Measurements from ENCODE around the gene DYNLRB1. TPM values are rescaled to one million over a fixed set of nuclear protein-coding genes. Genes with fewer than 3 reads are reported as not detected.

The DYNLRB1 gene
- total and polyA plus RNA-seq, 2 donors (not counting 3 experiments of a cell fraction or from before 2014, with no cell fraction given): 142 to 245 TPM

DNA sequence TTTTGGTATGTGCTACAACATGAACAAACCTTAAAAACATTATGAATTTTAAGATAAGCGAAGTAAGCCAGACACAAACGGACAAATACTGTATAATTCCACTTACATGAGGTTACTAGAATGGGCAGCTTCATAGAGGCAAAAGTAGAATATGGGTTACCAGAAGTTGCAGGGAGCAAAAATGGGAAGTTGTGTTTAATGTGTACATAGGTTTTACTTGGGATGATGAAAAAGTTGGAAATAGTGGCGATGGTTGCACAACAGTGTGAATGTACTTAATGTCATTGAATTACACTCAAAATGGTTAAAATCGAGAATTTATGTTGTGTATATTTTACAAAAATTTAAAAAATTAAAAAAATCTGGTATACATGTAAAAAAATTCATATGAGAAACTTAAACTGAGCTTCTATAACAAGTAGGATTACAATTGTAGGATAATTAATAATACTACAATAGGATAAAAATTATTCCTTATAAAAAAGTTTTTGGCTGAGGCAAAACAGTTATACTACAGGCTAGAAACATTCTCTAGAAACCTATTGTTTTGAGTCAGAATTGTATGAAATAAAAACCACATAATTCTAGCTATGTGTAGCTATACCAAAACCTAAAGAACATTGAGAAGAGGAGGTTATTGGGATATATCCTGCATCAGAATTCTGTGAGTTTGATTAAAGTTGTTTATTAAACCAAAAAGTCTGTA lies 24.8 kb upstream of the DYNLRB1 start:
- DNase-seq (ENCODE audit: low read depth, low spot score) (no peak), FAIRE-seq (no peak)
- Histone ChIP-seq H3K36me3 (ENCODE audit: control insufficient read depth in 2 of 2, extremely low read depth in 1 of 2, insufficient read depth in 2 of 2, low read length in 2 of 2) (peaks cover 14 to 19% of the 10 kb centered on the region in 2 experiments), H3K9me3 (replicated peaks; ENCODE audit: control insufficient read depth, insufficient read depth, low read length) (no peaks in the 10 kb centered on the region), H3K4me2 (ENCODE audit: insufficient read depth, low read length) (no peak overlapping the region), H3K9me1 (replicated peaks; ENCODE audit: control insufficient read depth, extremely low read depth, insufficient read depth, low read length) (no peaks in the 10 kb centered on the region), H3K4me3 (replicated peaks in 1 of 3; ENCODE audit: insufficient read depth in 1 of 3, low read depth in 1 of 3, low read length in 3 of 3) (no peak overlapping the region), H4K20me1 (replicated peaks; ENCODE audit: control insufficient read depth, extremely low read depth, insufficient read depth, low read length) (no peaks in the 10 kb centered on the region), H3K27ac (ENCODE audit: insufficient read depth, low read depth, low read length) (no peak overlapping the region), H3K4me1 (ENCODE audit: control insufficient read depth, extremely low read depth, insufficient read depth, low read length) (no peaks in the 10 kb centered on the region), H3K27me3 (ENCODE audit: control insufficient read depth in 2 of 2, insufficient read depth in 2 of 2, low read length in 2 of 2) (no peaks in the 10 kb centered on the region), H2AFZ (ENCODE audit: low read depth, low read length) (no peak overlapping the region), H3K79me2 (ENCODE audit: control insufficient read depth, insufficient read depth, low read length) (peaks cover 4% of the 10 kb centered on the region), H3K9ac (replicated peaks; ENCODE audit: extremely low read depth, insufficient read depth, low read length) (no peak overlapping the region)
- dilution Hi-C loops (cut with MboI; ENCODE audit: extremely low pct_ligation_motif_present, low sequenced_read_pairs): no loop called here
- intact Hi-C loops (cut with micrococcal nuclease): no loop called here
- TF ChIP-seq, protein P1, sequence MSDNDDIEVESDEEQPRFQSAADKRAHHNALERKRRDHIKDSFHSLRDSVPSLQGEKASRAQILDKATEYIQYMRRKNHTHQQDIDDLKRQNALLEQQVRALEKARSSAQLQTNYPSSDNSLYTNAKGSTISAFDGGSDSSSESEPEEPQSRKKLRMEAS (IDR thresholded peaks at IDR 0.05; ENCODE audit: insufficient read depth, insufficient read length): no peak
- TF ChIP-seq FOS (IDR thresholded peaks at IDR 0.05; ENCODE audit: borderline replicate concordance, insufficient read depth, low read length) (no peak), EZH2 (IDR thresholded peaks at IDR 0.05; ENCODE audit: borderline replicate concordance, low read depth, low read length, severe bottlenecking) (no peak), POLR2A (IDR thresholded peaks at IDR 0.05; ENCODE audit: low read depth, low read length) (no peak), POLR2AphosphoS5 (IDR thresholded peaks at IDR 0.05; ENCODE audit: insufficient read depth, low read depth, low read length) (no peak), GATA2 (IDR thresholded peaks at IDR 0.05; ENCODE audit: insufficient read depth, insufficient read length, low read depth, low read length) (no peak), MYC (IDR thresholded peaks at IDR 0.05; ENCODE audit: low read depth, low read length) (no peak), JUN (IDR thresholded peaks at IDR 0.05; ENCODE audit: borderline replicate concordance, insufficient read depth, insufficient read length, low read depth) (no peak)
- TF ChIP-seq, protein P2, sequence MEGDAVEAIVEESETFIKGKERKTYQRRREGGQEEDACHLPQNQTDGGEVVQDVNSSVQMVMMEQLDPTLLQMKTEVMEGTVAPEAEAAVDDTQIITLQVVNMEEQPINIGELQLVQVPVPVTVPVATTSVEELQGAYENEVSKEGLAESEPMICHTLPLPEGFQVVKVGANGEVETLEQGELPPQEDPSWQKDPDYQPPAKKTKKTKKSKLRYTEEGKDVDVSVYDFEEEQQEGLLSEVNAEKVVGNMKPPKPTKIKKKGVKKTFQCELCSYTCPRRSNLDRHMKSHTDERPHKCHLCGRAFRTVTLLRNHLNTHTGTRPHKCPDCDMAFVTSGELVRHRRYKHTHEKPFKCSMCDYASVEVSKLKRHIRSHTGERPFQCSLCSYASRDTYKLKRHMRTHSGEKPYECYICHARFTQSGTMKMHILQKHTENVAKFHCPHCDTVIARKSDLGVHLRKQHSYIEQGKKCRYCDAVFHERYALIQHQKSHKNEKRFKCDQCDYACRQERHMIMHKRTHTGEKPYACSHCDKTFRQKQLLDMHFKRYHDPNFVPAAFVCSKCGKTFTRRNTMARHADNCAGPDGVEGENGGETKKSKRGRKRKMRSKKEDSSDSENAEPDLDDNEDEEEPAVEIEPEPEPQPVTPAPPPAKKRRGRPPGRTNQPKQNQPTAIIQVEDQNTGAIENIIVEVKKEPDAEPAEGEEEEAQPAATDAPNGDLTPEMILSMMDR (IDR thresholded peaks at IDR 0.05; ENCODE audit: extremely low read depth in 1 of 2, insufficient read depth in 1 of 2, low read depth in 1 of 2, low read length in 2 of 2): no peak
- BruUV-seq (replicated peaks): no TSS peak
- ChIA-PET POLR2A (no interaction called here), CTCF (interaction anchor here (2.0 kb wide), 1 partner anchor 178 kb away, joined by 12 read pairs; no protein-coding TSS in a partner anchor)
